Activated CD4-positive, alpha-beta T cell treated with anti-CD3 and anti-CD28 coated beads, Interleukin-2, amount 10 ng/mL, durations not matched to agents 24 days and 14 days (primary cell): ENCODE data around the gene ZNF626. TPM values are rescaled to one million over a fixed set of nuclear protein-coding genes. Genes with fewer than 3 reads are reported as not detected.
A peak's percentile ranks its signal among the peaks of the same experiment; 100 is the strongest.
"Not testable (repeated sequence)": the region's sequence is repeated elsewhere in the genome, so short reads cannot be mapped to it uniquely, and the experiment has no call there.

Experiments
- DNase-seq: peaks from one replicate; pipeline ENCODE4 v3.0.0; 2022
- H3K27ac Mint-ChIP-seq: one replicate; pipeline ENCODE4 v1.8.0; 2022; ENCODE audit warnings: mild to moderate bottlenecking, mixed read lengths
- H3K27me3 Mint-ChIP-seq: one replicate; pipeline ENCODE4 v1.8.0; 2022; ENCODE audit warnings: mixed read lengths
- H3K36me3 Mint-ChIP-seq: one replicate; pipeline ENCODE4 v1.8.0; 2022; ENCODE audit warnings: low read depth, mild to moderate bottlenecking, mixed read lengths
- H3K4me1 Mint-ChIP-seq: one replicate; pipeline ENCODE4 v1.8.0; 2021; ENCODE audit warnings: mixed read lengths
- H3K4me3 Mint-ChIP-seq: one replicate; pipeline ENCODE4 v1.8.0; 2022; ENCODE audit warnings: mild to moderate bottlenecking, moderate library complexity, mixed read lengths
- H3K9me3 Mint-ChIP-seq: one replicate; pipeline ENCODE4 v1.8.0; 2021; ENCODE audit warnings: mixed read lengths
- intact Hi-C: fragments of 100-400 bp; cut with micrococcal nuclease; formaldehyde crosslinking; loops from one replicate; pipeline ENCODE4 v1.15.1; 2023
- total RNA-seq: library from RNA; stranded (reverse); gene quantifications from 2 replicates; pipeline ENCODE4 v1.2.3, GENCODE V29; 2022

Gene ZNF626
- 1.7 and 2.7 TPM in 2 replicates for total RNA-seq

GRCh38 chr19:20661150-20661819, at the start of gene ZNF626:
TSS of gene ZNF626 (minus strand) at chr19:20661571. CDS start at chr19:20661446, 125 bp downstream.
- Mint-ChIP-seq H3K27ac (peak within 1 kb of the TSS; percentile 84), H3K4me3 (peak within 1 kb of the TSS; percentile 83), H3K9me3 (peaks cover 29% of the 10 kb centered on the region), H3K27me3 (no peaks in the 10 kb centered on the region), H3K4me1 (no peaks in the 10 kb centered on the region), H3K36me3 (peaks cover 27% of the 10 kb centered on the region)
- intact Hi-C loops = loop anchor here (10.0 kb wide), 1 partner anchor 484 kb away; the partner anchor contains the start of gene ZNF431
- DNase-seq = peak; percentile 92

GRCh38 chr19:20669263-20669662, 7.9 kb upstream of the ZNF626 start:
- no peaks in the 10 kb centered on the region for H3K36me3 Mint-ChIP-seq
- H3K4me1 Mint-ChIP-seq = no peaks in the 10 kb centered on the region
- H3K4me3 Mint-ChIP-seq = no peak overlapping the region
- intact Hi-C loops = loop anchor here (10.0 kb wide), 1 partner anchor 476 kb away; the partner anchor contains the start of gene ZNF431
- no peaks in the 10 kb centered on the region for H3K27me3 Mint-ChIP-seq
- peaks cover 13% of the 10 kb centered on the region for H3K9me3 Mint-ChIP-seq
- no peak for DNase-seq
- H3K27ac Mint-ChIP-seq = no peak overlapping the region

GRCh38 chr19:20667281-20667680, 5.9 kb upstream of the ZNF626 start:
- intact Hi-C loops = loop anchor here (10.0 kb wide), 1 partner anchor 478 kb away; the partner anchor contains the start of gene ZNF431

GRCh38 chr19:20664901-20665781, 3.8 kb upstream of the ZNF626 start:
- no peak overlapping the region for H3K27ac Mint-ChIP-seq
- H3K27me3 Mint-ChIP-seq = no peaks in the 10 kb centered on the region
- H3K4me1 Mint-ChIP-seq = no peaks in the 10 kb centered on the region
- intact Hi-C loops = loop anchor here (10.0 kb wide), 1 partner anchor 480 kb away; the partner anchor contains the start of gene ZNF431
- DNase-seq = no peak
- H3K9me3 Mint-ChIP-seq = peaks cover 18% of the 10 kb centered on the region
- H3K4me3 Mint-ChIP-seq = no peak overlapping the region
- peaks cover 4% of the 10 kb centered on the region for H3K36me3 Mint-ChIP-seq

More at GRCh38 chr19:20667281-20667680, 5.9 kb upstream of the ZNF626 start:
- Mint-ChIP-seq H3K9me3 (peaks cover 18% of the 10 kb centered on the region), H3K4me1 (no peaks in the 10 kb centered on the region), H3K27ac (no peak overlapping the region), H3K36me3 (peaks cover 3% of the 10 kb centered on the region), H3K27me3 (no peaks in the 10 kb centered on the region), H3K4me3 (no peak overlapping the region)
- no peak for DNase-seq

- peaks cover 16% of the 10 kb centered on the region for H3K9me3 Mint-ChIP-seq
- H3K27ac Mint-ChIP-seq, H3K27me3 Mint-ChIP-seq, H3K36me3 Mint-ChIP-seq, H3K4me1 Mint-ChIP-seq, H3K4me3 Mint-ChIP-seq, DNase-seq: not testable (repeated sequence)
- intact Hi-C loops = loop anchor here (10.0 kb wide), 1 partner anchor 480 kb away; the partner anchor contains the start of gene ZNF431
Observed at GRCh38 chr19:20664475-20664874, 3.1 kb upstream of the ZNF626 start.

- H3K36me3 Mint-ChIP-seq = peaks cover 21% of the 10 kb centered on the region
Observed at GRCh38 chr19:20662421-20663105, 1.2 kb upstream of the ZNF626 start.

GRCh38 chr19:20660473-20661140, 764 bp downstream of the ZNF626 start:
- Mint-ChIP-seq H3K9me3 (peaks cover 29% of the 10 kb centered on the region), H3K27ac (peak overlapping the region; percentile 53), H3K4me3 (peak overlapping the region; percentile 83), H3K4me1 (no peaks in the 10 kb centered on the region), H3K36me3 (peaks cover 27% of the 10 kb centered on the region), H3K27me3 (no peaks in the 10 kb centered on the region)
- intact Hi-C loops = loop anchor here (10.0 kb wide), 1 partner anchor 484 kb away; the partner anchor contains the start of gene ZNF431
- DNase-seq = peak; percentile 47

More at GRCh38 chr19:20662421-20663105, 1.2 kb upstream of the ZNF626 start:
- Mint-ChIP-seq H3K27ac (no peak overlapping the region), H3K27me3 (no peaks in the 10 kb centered on the region), H3K4me1 (no peaks in the 10 kb centered on the region), H3K9me3 (peaks cover 26% of the 10 kb centered on the region), H3K4me3 (no peak overlapping the region)
- intact Hi-C loops = loop anchor here (10.0 kb wide), 1 partner anchor 482 kb away; the partner anchor contains the start of gene ZNF431
- DNase-seq = peak; percentile 26

- Mint-ChIP-seq H3K36me3 (peaks cover 26% of the 10 kb centered on the region), H3K4me1 (no peaks in the 10 kb centered on the region), H3K27ac (no peak overlapping the region), H3K27me3 (no peaks in the 10 kb centered on the region), H3K4me3 (no peak overlapping the region), H3K9me3 (peaks cover 14% of the 10 kb centered on the region)
- DNase-seq = no peak
- intact Hi-C loops = no loop called here
Observed at GRCh38 chr19:20640545-20640944, 20.8 kb downstream of the ZNF626 start.

- Mint-ChIP-seq H3K27me3 (no peaks in the 10 kb centered on the region), H3K27ac (no peak overlapping the region), H3K36me3 (peaks cover 25% of the 10 kb centered on the region), H3K4me3 (no peak overlapping the region), H3K4me1 (no peaks in the 10 kb centered on the region), H3K9me3 (peaks cover 14% of the 10 kb centered on the region)
- no peak for DNase-seq
- intact Hi-C loops = no loop called here
Observed at GRCh38 chr19:20640023-20640422, 21.3 kb downstream of the ZNF626 start.

- H3K4me1 Mint-ChIP-seq, H3K27ac Mint-ChIP-seq, H3K4me3 Mint-ChIP-seq, intact Hi-C loops, DNase-seq, H3K36me3 Mint-ChIP-seq, H3K27me3 Mint-ChIP-seq: not testable (repeated sequence)
- H3K9me3 Mint-ChIP-seq = peaks cover 12% of the 10 kb centered on the region
Observed at GRCh38 chr19:20624560-20624959, 36.8 kb downstream of the ZNF626 start.

- intact Hi-C loops = no loop called here
- DNase-seq = no peak
- peaks cover 24% of the 10 kb centered on the region for H3K9me3 Mint-ChIP-seq
- H3K27me3 Mint-ChIP-seq = no peaks in the 10 kb centered on the region
- H3K4me1 Mint-ChIP-seq = no peaks in the 10 kb centered on the region
- no peak overlapping the region for H3K4me3 Mint-ChIP-seq
- H3K36me3 Mint-ChIP-seq = no peaks in the 10 kb centered on the region
- H3K27ac Mint-ChIP-seq = no peak overlapping the region
Observed at GRCh38 chr19:20616071-20616470, 45.3 kb downstream of the ZNF626 start.

- H3K27me3 Mint-ChIP-seq, H3K4me1 Mint-ChIP-seq, intact Hi-C loops, H3K27ac Mint-ChIP-seq, DNase-seq, H3K36me3 Mint-ChIP-seq, H3K4me3 Mint-ChIP-seq: not testable (repeated sequence)
- H3K9me3 Mint-ChIP-seq = peaks cover 26% of the 10 kb centered on the region
Observed at GRCh38 chr19:20614971-20615370, 46.4 kb downstream of the ZNF626 start.
